ENCODE measurements around the gene OSBP2.

OSBP2 gene

DNA sequence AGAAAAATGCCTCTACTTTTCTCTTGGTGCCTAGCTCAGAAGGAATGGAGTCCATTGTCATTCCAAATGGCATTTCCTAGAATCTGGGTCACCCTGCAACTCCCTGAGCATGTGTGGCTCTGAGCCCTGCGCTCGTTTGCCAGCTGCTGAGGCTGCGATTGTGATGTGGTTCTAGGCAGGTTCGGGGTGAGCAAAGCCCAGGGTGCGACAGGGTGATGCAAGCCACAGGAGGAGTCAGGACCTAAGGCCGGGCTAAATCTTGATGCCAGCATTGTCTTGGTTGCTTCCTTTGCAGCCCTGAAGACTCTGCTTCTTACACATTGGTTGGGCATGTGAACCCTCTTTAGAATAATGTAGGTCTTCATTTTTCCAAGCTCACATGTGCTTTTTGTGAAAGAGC, 142.9 kb downstream of the OSBP2 start:
- no peaks in the 10 kb centered on the region for H3K36me3 ChIP-seq (ENCODE audit: insufficient read depth, low read length)
- H3F3A ChIP-seq (ENCODE audit: low read depth), result no peaks in the 10 kb centered on the region
- no peaks in the 10 kb centered on the region for H3K27me3 ChIP-seq (ENCODE audit: insufficient read depth, low read length, poor library complexity, severe bottlenecking)
- no peaks in the 10 kb centered on the region for H4K20me1 ChIP-seq (ENCODE audit: insufficient read depth, low read length, poor library complexity, severe bottlenecking)
- no peak overlapping the region for H2AFZ ChIP-seq (ENCODE audit: low read length)
- H3K9me2 ChIP-seq (replicated peaks; ENCODE audit: low read depth, low read length), result no peaks in the 10 kb centered on the region
- H3K4me2 ChIP-seq (ENCODE audit: low read depth, low read length, poor library complexity, severe bottlenecking), result no peak overlapping the region
- H3K9ac ChIP-seq (ENCODE audit: low read depth, low read length, poor library complexity, severe bottlenecking), result no peak overlapping the region
- TF ChIP-seq, protein P1, sequence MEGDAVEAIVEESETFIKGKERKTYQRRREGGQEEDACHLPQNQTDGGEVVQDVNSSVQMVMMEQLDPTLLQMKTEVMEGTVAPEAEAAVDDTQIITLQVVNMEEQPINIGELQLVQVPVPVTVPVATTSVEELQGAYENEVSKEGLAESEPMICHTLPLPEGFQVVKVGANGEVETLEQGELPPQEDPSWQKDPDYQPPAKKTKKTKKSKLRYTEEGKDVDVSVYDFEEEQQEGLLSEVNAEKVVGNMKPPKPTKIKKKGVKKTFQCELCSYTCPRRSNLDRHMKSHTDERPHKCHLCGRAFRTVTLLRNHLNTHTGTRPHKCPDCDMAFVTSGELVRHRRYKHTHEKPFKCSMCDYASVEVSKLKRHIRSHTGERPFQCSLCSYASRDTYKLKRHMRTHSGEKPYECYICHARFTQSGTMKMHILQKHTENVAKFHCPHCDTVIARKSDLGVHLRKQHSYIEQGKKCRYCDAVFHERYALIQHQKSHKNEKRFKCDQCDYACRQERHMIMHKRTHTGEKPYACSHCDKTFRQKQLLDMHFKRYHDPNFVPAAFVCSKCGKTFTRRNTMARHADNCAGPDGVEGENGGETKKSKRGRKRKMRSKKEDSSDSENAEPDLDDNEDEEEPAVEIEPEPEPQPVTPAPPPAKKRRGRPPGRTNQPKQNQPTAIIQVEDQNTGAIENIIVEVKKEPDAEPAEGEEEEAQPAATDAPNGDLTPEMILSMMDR (conservative IDR thresholded peaks at IDR 0.05; ENCODE audit: low read length), result no peak
- TF ChIP-seq EZH2phosphoT487 (IDR thresholded peaks at IDR 0.05; ENCODE audit: borderline replicate concordance), result no peak
- 0 out of 2 replicates have a peak, but pooled peaks cover 6% of the 10 kb centered on the region for H3K9me3 ChIP-seq (ENCODE audit: insufficient read depth, low read depth, low read length)
- H3K79me2 ChIP-seq (ENCODE audit: insufficient read depth, low read length), result no peaks in the 10 kb centered on the region
- no peaks in the 10 kb centered on the region for H3K4me1 ChIP-seq (ENCODE audit: insufficient read depth, low read length, poor library complexity, severe bottlenecking)
- no peak overlapping the region for H3K4me3 ChIP-seq (ENCODE audit: low read length, poor library complexity, severe bottlenecking)

GRCh38 chr22:30838111-30838510, 143.4 kb downstream of the OSBP2 start:
- Histone ChIP-seq H3K9ac (ENCODE audit: low read depth, low read length, poor library complexity, severe bottlenecking) (no peak overlapping the region), H3K4me1 (ENCODE audit: insufficient read depth, low read length, poor library complexity, severe bottlenecking) (no peaks in the 10 kb centered on the region), H3K4me2 (ENCODE audit: low read depth, low read length, poor library complexity, severe bottlenecking) (no peak overlapping the region), H3F3A (ENCODE audit: low read depth) (no peaks in the 10 kb centered on the region), H3K9me3 (ENCODE audit: insufficient read depth, low read depth, low read length) (0 out of 2 replicates have a peak, but pooled peaks cover 6% of the 10 kb centered on the region), H2AFZ (ENCODE audit: low read length) (no peak overlapping the region), H3K4me3 (ENCODE audit: low read length, poor library complexity, severe bottlenecking) (no peak overlapping the region), H3K36me3 (ENCODE audit: insufficient read depth, low read length) (no peaks in the 10 kb centered on the region), H3K9me2 (replicated peaks; ENCODE audit: low read depth, low read length) (no peaks in the 10 kb centered on the region), H4K20me1 (ENCODE audit: insufficient read depth, low read length, poor library complexity, severe bottlenecking) (no peaks in the 10 kb centered on the region), H3K27me3 (ENCODE audit: insufficient read depth, low read length, poor library complexity, severe bottlenecking) (no peaks in the 10 kb centered on the region), H3K79me2 (ENCODE audit: insufficient read depth, low read length) (no peaks in the 10 kb centered on the region)
- no peak for TF ChIP-seq EZH2phosphoT487 (IDR thresholded peaks at IDR 0.05; ENCODE audit: borderline replicate concordance)
- TF ChIP-seq, protein P1 (conservative IDR thresholded peaks at IDR 0.05; ENCODE audit: low read length), result no peak

GRCh38 chr22:30841273-30841672, 146.6 kb downstream of the OSBP2 start:
- no peaks in the 10 kb centered on the region for H3K4me1 ChIP-seq (ENCODE audit: insufficient read depth, low read length, poor library complexity, severe bottlenecking)
- no peak overlapping the region for H3K4me2 ChIP-seq (ENCODE audit: low read depth, low read length, poor library complexity, severe bottlenecking)
- no peaks in the 10 kb centered on the region for H3K27me3 ChIP-seq (ENCODE audit: insufficient read depth, low read length, poor library complexity, severe bottlenecking)

More at GRCh38 chr22:30841273-30841672, 146.6 kb downstream of the OSBP2 start:
- TF ChIP-seq EZH2phosphoT487 (IDR thresholded peaks at IDR 0.05; ENCODE audit: borderline replicate concordance), result no peak
- TF ChIP-seq, protein P1 (conservative IDR thresholded peaks at IDR 0.05; ENCODE audit: low read length), result no peak
- Histone ChIP-seq H2AFZ (ENCODE audit: low read length) (no peak overlapping the region), H3F3A (ENCODE audit: low read depth) (no peaks in the 10 kb centered on the region), H3K9ac (ENCODE audit: low read depth, low read length, poor library complexity, severe bottlenecking) (no peak overlapping the region), H3K9me2 (replicated peaks; ENCODE audit: low read depth, low read length) (no peaks in the 10 kb centered on the region), H4K20me1 (ENCODE audit: insufficient read depth, low read length, poor library complexity, severe bottlenecking) (no peaks in the 10 kb centered on the region), H3K4me3 (ENCODE audit: low read length, poor library complexity, severe bottlenecking) (no peak overlapping the region), H3K36me3 (ENCODE audit: insufficient read depth, low read length) (no peaks in the 10 kb centered on the region), H3K9me3 (ENCODE audit: insufficient read depth, low read depth, low read length) (0 out of 2 replicates have a peak, but pooled peaks cover 6% of the 10 kb centered on the region), H3K79me2 (ENCODE audit: insufficient read depth, low read length) (no peaks in the 10 kb centered on the region)

Data from Loucy (cell line).